ENCODE results near the gene IGFL4.

IGFL4 gene

GRCh38 chr19:46063201-46063600 is 22.4 kb upstream of the IGFL4 start:
- no peak for DNase-seq (ENCODE audit: low read depth in 2 of 2)

- no peak for DNase-seq (ENCODE audit: low read depth in 2 of 2)
These were observed 19.2 kb upstream of the IGFL4 start for GRCh38 chr19:46060012-46060411.

- no peak for DNase-seq (ENCODE audit: low read depth in 2 of 2)
These were observed 18.0 kb upstream of the IGFL4 start for GRCh38 chr19:46058778-46059177.

GRCh38 chr19:46056536-46056935 is 15.7 kb upstream of the IGFL4 start:
- no peak for DNase-seq (ENCODE audit: low read depth in 2 of 2)

- no peak for DNase-seq (ENCODE audit: low read depth in 2 of 2)
These were observed 12.1 kb upstream of the IGFL4 start for GRCh38 chr19:46052896-46053295.

- no peak for DNase-seq (ENCODE audit: low read depth in 2 of 2)
These were observed 8.8 kb upstream of the IGFL4 start for GRCh38 chr19:46049597-46049996.

GRCh38 chr19:46043519-46043918 is 2.7 kb upstream of the IGFL4 start:
- no peak for DNase-seq (ENCODE audit: low read depth in 2 of 2)

GRCh38 chr19:46042252-46042883 is 1.6 kb upstream of the IGFL4 start:
- DNase-seq (ENCODE audit: low read depth in 2 of 2): no peak

- DNase-seq (ENCODE audit: low read depth in 2 of 2): no peak
These were observed 677 bp downstream of the IGFL4 start for GRCh38 chr19:46040125-46040524.

GRCh38 chr19:46036744-46037128 is 4.1 kb downstream of the IGFL4 start:
- no peak for DNase-seq (ENCODE audit: low read depth in 2 of 2)

- DNase-seq (ENCODE audit: low read depth in 2 of 2): no peak
These were observed 4.6 kb downstream of the IGFL4 start for GRCh38 chr19:46035986-46036743.

- DNase-seq (ENCODE audit: low read depth in 2 of 2): no peak
These were observed 5.3 kb downstream of the IGFL4 start for GRCh38 chr19:46035546-46035945.

GRCh38 chr19:46033401-46033800 is 7.4 kb downstream of the IGFL4 start:
- no peak for DNase-seq (ENCODE audit: low read depth in 2 of 2)

- no peak for DNase-seq (ENCODE audit: low read depth in 2 of 2)
These were observed 8.2 kb downstream of the IGFL4 start for GRCh38 chr19:46032597-46033025.

- DNase-seq (ENCODE audit: low read depth in 2 of 2): no peak
These were observed 8.8 kb downstream of the IGFL4 start for GRCh38 chr19:46031781-46032596.

- no peak for DNase-seq (ENCODE audit: low read depth in 2 of 2)
These were observed 9.8 kb downstream of the IGFL4 start for GRCh38 chr19:46030812-46031550.

GRCh38 chr19:46025835-46026234 is 15.0 kb downstream of the IGFL4 start:
- no peak for DNase-seq (ENCODE audit: low read depth in 2 of 2)

- DNase-seq (ENCODE audit: low read depth in 2 of 2): no peak
These were observed 17.5 kb downstream of the IGFL4 start for GRCh38 chr19:46023311-46023779.

- DNase-seq (ENCODE audit: low read depth in 2 of 2): no peak
These were observed 18.1 kb downstream of the IGFL4 start, which contains the start of gene PGLYRP1 for GRCh38 chr19:46022431-46023310. Gene PGLYRP1 (minus strand): TSS chr19:46023053. CDS start chr19:46023021, 32 bp downstream.

GRCh38 chr19:46022061-46022430 is 18.8 kb downstream of the IGFL4 start:
- DNase-seq (ENCODE audit: low read depth in 2 of 2): no peak

All from stimulated activated CD8-positive, alpha-beta memory T cell treated with anti-CD3 and anti-CD28 coated beads, Interleukin-7, amount 100 ng/mL, for 4 hours (primary cell).